ENCODE data around the gene GALNTL6.
"Not testable (repeated sequence)": the region's sequence is repeated elsewhere in the genome, so short reads cannot be mapped to it uniquely, and the experiment has no call there.

GALNTL6 gene

GRCh38 chr4:172897046-172897445, 1083.8 kb downstream of the GALNTL6 start:
- no peak for DNase-seq

DNA sequence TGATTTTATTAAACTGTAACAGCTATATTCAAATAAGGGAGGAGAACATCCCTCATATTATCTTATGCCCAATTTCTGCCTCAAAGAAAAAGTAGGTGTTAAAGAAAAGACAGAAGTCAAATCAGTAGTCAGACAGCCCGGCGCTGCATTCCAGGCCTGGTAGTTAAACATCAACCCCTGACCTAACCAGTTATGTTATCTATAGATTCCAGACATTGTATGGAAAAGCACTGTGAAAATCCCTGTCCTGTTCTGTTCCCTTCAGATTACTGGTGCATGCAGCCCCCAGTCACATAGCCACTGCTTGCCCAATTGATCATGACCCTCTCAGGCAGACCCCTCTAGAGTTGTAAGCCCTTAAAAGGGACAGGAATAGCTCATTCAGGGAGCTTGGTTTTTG, 1085.5 kb downstream of the GALNTL6 start:
- DNase-seq, result no peak

DNA sequence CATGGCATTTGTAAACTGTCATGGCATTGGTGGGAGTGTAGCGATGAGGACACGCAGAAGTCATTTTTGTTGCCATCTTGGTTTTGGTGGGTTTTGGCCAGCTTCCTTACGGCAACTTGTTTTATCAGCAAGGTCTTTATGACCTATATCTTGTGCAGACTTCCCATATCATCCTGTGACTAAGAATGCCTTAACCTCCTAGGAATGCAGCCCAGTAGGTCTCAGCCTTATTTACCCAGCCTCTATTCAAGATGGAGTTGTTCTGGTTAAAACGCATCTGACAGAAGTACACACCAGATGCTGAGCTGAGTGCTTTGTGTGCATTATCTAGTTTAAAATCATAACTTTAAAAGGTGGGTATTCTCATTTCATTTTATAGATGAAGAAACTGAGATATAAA, 1086.7 kb downstream of the GALNTL6 start:
- DNase-seq, result no peak

GRCh38 chr4:172900900-172901299, 1087.7 kb downstream of the GALNTL6 start:
- DNase-seq, result no peak

DNA sequence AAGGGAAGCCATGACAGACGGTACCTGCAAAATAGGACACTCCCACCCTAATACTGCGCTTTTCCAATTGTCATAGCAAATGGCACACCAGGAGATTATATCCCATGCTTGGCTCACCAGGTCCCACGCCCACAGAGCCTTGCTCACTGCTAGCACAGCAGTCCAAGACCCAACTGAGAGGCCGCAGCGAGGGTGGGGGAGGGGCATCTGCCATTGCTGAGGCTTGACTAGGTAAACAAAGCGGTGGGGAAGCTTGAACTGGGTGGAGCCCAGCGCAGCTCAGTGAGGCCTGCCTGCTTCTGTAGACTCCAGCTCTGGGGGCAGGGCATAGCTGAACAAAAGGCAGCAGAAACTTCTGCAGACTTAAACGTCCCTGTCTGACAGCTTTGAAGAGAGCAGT, 1099.3 kb downstream of the GALNTL6 start:
- not testable (repeated sequence) for DNase-seq

DNA sequence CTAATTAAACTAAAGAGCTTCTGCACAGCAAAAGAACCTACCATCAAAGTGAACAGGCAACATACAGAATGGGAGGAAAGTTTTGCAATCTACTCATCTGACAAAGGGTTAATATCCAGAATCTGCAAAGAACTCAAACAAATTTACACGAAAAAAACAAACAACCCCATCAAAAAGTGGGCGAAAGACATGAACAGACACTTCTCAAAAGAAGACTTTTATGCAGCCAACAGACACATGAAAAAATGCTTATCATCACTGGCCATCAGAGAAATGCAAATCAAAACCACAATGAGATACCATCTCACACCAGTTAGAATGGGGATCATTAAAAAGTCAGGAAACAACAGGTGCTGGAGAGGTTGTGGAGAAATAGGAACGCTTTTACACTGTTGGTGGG, 1104.2 kb downstream of the GALNTL6 start:
- not testable (repeated sequence) for DNase-seq

DNA sequence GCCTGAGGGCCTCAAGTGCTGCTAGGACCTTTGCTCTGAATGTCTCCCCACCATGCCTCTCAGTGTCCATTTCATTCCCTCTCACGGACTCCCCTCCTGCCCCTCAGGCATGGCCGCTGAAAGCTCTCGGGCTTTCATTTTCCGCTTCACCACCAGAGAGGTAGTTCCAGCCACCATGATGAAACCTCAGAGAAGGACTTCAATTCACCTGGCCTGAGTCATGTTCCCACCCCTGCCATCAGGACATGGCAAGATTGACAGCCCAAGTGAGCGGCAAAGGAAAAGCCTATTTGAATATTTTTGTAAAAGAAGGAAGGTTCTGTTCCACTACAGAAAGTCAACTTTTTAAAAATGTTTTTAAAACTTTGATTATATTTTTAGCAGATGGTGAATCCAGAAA, 1106.1 kb downstream of the GALNTL6 start:
- no peak for DNase-seq

DNA sequence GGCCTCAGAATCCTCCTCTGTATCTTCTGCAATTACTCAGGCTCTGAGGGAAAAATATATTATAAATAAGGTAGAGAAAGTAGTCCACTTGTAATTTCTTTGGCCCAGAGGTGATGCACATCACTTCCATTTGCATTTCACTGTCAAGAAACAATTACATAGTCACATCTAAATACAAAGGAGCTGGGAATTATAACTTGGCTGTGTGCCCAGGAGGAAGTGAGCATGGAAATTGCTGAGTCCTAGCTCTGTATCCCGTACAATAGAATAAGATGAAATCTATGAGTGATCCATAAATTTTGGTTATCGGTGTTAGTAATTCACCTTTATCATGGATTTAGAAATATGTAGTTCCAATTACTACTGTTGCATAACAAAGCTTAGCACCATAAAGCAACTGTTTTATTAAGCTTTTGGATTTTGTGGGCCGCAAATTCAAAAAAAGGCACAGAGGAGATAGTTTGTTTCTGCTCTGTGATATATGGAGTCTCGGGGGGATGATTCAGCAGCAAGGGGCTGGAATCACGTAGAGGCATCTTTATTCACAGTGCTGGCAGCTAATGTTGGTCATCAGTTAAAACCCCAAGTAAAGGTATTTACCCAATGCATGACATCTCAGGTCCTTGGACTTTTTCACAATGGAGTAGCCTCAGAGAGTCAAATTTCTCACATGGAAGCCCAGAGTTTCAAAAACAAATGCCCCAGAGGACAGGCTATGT, 1114.1 kb downstream of the GALNTL6 start:
- no peak for DNase-seq

GRCh38 chr4:172928347-172928746, 1115.1 kb downstream of the GALNTL6 start:
- DNase-seq, result no peak

DNA sequence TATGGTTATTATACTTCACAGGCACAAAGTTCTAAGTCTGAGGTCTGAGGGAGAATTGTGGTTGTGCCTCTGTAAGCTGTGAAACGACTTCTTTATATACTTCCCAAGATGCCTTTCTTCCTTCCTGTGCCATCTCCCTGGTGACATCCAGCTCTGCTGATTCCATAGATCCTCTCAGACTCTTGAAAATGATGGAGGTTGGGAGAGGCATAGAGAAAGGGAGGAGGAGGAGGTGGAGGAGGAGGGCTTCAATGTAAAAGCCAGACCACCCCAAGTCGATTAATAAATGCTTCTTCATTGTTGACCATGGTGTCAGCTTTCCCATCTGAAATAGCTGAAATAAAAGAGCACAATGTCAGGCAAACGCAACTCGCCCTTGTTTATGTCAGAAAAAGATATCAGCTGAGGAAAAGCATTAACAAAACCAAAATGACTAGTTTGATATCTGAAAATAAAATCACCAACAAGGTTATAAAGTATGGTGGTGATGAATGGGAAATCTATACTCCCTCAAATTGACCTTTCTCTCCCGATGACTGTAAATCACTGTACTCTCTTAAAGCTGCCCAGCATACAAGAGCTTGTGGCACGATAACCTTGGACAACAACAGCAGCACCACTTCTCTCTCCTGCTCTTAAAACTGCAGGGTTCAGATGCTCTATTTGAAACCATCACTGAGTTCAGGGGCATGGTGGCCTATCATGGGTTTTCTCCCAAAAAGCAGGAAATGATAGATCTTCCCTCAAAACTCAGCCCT, 1125.0 kb downstream of the GALNTL6 start:
- DNase-seq, result no peak

- no peak for DNase-seq
These were observed 1125.7 kb downstream of the GALNTL6 start for GRCh38 chr4:172938870-172939269.

DNA sequence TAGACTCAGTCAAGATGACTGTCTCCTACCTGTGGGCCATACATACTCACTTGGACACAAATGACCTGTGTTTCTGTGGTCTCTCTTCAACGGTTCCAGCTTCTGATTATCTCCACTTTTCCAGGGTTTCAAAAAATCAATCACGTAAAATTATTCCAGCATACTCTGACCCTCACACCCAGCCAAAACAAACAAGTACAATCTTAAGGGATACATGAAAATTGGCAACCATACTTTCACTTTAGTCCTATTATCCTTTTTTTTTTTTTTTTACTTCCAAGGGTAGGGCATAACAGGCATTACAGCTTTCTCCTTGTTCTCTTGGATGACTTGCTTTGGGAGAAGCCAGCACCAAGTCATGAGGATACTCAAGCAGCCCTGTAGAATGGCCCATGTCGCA, 1129.6 kb downstream of the GALNTL6 start:
- no peak for DNase-seq

- DNase-seq, result no peak
These were observed 1132.4 kb downstream of the GALNTL6 start for GRCh38 chr4:172945611-172946010.

- DNase-seq, result no peak
These were observed 1133.3 kb downstream of the GALNTL6 start for GRCh38 chr4:172946503-172946902.

DNA sequence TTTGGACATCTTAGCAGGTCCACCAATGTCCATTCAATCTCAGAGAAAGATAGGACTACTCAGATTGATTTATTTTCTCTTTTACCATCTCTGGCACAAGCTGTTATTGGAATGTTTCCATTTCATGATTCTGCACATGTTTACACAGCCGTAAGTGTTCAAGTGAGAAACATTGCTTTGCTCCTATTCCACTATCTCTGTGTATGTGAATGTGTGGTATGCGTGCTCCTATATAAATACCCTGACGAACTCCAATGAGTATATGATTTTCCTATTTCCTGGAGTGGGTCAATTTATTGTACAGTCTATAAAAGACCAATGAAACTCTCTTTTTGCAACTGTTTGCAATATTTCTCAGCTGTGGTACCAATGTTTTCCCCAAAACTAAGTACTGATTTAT, 1134.4 kb downstream of the GALNTL6 start:
- no peak for DNase-seq

DNA sequence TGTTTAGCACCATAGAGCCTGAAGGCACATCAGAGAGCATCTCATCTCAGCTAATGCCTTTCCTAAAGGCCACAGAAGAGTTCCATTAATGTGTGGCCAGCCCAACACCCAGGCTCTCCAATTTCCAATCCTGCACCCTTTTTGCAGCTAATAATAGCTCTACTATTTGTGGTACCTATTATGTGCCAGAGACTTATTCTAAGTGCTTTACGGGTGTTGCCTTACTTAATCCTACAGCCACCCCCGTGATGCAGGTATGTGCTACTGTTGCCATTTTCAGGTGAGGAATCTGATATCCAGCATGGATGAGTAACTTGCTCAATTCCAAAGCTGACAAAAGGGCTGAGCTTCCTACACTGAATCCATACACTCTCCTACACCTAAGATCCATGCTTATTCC, 1137.8 kb downstream of the GALNTL6 start:
- no peak for DNase-seq

DNA sequence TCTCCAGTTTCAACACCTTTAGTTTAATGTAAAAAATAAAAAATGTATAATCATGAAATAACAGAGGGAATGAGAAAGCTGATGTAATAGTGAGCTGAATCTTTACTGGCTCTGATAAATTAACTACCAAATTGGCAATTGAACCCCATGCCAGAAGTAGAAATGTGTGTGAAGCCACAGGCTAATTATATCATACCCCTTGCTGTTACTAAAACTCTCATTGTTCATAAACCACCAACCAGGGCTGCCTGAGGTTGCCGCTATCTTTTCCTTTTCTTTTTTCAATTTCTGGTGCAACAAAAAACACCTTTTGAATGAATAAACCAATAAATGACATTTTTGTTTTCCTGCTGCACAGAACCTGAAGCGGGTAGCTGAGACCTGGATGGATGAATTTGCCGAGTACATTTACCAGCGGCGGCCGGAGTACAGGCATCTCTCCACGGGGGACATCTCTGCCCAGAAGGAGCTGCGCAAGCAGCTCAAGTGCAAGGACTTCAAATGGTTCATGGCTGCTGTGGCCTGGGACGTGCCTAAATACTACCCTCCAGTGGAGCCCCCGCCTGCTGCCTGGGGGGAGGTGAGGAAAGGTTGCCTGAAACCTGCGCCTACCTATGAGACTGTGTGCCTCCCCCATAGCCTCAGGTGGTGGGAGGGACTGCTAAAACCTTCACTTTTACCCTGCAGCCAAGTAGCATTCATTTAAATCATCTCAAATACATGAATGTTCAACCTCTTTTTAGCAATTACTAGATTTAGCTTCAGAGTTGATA, 1138.7 kb downstream of the GALNTL6 start:
- no peak for DNase-seq

GRCh38 chr4:172953896-172954568, 1140.8 kb downstream of the GALNTL6 start:
- DNase-seq, result no peak

DNA sequence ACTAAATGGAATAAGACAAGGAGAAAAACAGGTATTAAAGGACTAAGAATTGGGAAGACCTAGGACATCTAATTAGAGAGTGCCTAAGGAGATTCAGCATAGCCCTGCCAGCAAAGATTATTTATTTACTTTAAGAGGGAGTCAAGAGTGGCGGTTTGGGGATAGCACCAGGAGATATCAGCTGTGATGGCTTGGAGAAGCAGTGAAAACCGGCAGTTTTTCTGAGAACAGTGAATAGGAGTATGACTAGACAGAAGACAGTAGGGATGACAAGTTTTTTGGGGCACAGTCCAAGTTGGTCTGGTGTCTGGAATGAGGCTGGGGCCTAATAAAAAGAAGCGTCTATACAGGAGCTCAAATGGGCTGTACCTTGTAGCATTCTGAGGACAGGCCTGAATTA, 1143.1 kb downstream of the GALNTL6 start:
- DNase-seq, result not testable (repeated sequence)

DNA sequence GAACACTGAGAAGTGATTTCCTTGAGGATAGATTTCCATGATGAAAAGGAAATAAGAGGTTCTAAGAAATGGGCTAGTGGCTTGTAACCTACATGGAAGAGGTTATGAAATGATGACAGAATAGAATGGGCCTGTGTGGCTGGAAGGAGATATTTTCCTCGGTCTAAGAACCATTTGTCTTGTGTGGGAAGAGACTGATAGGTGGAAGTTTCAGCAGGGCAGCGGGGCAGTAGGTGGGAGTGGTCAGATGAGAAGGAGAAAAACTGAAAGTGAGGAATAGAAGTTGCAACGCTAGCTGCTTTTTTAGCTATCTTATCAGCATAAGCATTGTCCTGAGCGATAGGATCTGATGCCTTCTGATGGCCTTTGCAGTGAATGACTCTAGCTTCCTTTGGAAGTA, 1144.0 kb downstream of the GALNTL6 start:
- no peak for DNase-seq

DNA sequence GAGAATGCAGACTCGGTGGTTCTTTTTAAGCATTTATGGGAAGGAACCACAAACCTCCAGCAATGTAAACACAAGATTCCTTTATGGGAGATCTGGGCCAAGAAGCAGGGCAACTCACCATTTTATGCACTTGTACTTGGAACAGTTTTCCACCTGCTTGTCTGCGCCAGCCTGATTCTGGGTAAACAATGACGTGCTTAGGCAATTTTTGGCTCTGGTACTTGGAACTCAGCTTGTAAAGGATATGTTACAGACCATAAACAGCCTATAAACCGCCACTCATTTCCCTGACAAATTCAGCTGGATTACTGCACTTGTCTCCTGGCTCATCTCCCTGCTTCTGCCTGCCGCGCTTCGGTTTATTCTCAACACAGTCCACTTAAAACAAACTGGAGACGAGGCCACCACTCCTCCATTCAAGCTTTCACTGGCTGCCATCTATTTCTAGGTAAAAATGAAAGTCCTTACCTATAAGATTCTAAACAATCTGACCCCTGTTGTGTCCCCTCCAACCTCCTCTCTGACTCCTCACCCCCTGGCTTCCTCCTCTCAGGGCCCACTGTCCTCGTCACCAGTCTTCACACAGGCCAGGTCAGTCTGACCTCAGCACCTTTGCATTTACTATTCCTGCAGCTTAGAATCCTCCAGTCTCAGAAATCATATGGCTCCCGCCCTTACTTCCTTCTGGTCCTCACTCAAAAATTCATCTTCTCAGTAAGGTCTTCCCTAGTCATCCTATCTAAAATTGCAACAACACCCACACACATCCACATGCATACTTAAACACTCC, 1149.6 kb downstream of the GALNTL6 start:
- DNase-seq, result no peak

Measured in activated CD8-positive, alpha-beta memory T cell treated with anti-CD3 and anti-CD28 coated beads, Interleukin-2, amount 50 U/mL, for 48 hours (primary cell).